T follicular helper cell (primary cell): Measurements from ENCODE around the gene ATP8A1.
"Not testable (repeated sequence)": the region's sequence is repeated elsewhere in the genome, so short reads cannot be mapped to it uniquely, and the experiment has no call there.

ENCODE experiments used
- DNase-seq: peaks from one replicate; pipeline ENCODE4 v3.0.0-alpha.2; 2020; ENCODE audit warnings: low read depth

ATP8A1 gene

GRCh38 chr4:42501624-42502401 lies 155.1 kb downstream of the ATP8A1 start:
- no peak for DNase-seq

GRCh38 chr4:42498040-42498439 lies 158.9 kb downstream of the ATP8A1 start:
- no peak for DNase-seq

- no peak for DNase-seq
These were observed 159.6 kb downstream of the ATP8A1 start for GRCh38 chr4:42497142-42497910.

DNA sequence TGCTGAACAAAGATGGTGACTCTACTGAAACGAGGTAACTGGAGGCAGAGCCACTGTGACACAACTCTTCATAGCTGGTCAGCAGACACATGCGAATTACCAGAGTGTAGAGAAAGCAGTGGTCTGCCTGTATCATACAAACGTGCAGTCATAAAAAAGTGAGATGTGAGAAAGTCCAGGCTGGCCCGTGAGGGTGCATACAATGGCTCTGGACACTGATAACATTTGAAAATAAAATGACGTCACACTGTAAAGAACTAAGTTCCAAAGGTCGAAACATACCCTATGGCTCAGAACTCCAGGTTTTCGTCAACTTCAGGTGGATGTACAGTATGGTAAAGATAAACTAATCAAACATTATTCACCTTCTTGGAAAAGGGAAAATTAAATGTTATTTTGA lies 163.9 kb downstream of the ATP8A1 start:
- DNase-seq, result no peak

DNA sequence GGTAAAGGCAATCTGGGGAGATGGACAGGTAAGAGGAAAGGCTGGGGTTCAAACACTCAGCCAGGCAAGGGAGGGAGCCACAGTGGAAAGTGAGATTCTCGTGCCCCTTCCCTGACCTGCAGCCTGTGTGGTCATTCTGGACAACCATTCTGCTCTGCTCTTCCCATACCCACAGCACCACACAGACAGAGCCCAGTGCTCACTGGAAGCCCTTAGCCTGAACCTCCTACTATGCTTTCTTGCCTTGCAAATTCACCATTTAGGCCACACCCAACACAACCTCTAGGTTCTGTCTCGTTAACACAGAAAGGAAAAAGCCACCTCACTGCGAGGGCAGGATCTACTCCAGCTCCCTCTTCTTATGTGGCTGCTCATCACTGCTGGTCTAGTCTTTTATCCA lies 166.9 kb downstream of the ATP8A1 start:
- DNase-seq, result no peak

GRCh38 chr4:42489095-42489494 lies 167.8 kb downstream of the ATP8A1 start:
- DNase-seq, result no peak

DNA sequence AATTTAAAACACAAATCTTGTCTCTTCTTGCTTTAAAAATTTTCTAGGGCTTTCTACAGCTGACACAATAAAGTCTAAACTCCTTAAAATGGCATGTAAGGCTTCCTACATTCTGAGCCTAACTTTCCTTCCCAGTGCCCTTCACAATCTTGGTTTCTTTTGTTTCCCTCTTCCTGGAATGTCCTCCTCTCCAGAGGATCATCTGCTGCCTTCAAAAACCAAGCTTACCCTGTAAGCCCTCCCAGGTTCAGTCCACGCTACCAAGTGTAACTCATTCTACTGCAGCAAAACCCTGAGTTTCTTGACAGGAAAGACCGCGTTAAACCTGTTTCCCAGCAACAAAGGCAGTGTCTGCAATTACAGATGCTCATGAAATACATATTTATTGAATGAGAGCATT lies 168.4 kb downstream of the ATP8A1 start:
- DNase-seq, result no peak

GRCh38 chr4:42488114-42488513 lies 168.8 kb downstream of the ATP8A1 start:
- no peak for DNase-seq

- no peak for DNase-seq
These were observed 169.7 kb downstream of the ATP8A1 start for GRCh38 chr4:42487230-42487629.

GRCh38 chr4:42486156-42486555 lies 170.7 kb downstream of the ATP8A1 start:
- not testable (repeated sequence) for DNase-seq

DNA sequence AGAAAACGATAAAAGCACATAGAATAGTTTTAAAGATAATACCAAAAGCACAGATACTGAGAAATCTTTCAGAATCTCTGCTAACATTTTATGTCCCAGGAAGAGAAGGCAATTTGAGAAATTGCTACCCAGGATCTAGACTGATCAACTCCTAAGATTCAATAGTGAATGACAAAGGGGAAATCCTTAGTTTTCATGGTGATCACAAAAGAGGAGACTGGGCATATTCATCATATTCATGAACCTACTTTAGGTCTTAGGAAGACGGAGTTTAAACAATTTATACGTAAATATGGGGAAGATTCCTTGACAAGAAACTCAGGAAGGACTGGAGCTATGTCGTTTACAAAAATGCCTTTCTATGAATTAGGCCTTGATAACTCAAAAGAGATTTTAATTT lies 172.3 kb downstream of the ATP8A1 start:
- no peak for DNase-seq

- DNase-seq, result no peak
These were observed 173.2 kb downstream of the ATP8A1 start for GRCh38 chr4:42483426-42484379.

DNA sequence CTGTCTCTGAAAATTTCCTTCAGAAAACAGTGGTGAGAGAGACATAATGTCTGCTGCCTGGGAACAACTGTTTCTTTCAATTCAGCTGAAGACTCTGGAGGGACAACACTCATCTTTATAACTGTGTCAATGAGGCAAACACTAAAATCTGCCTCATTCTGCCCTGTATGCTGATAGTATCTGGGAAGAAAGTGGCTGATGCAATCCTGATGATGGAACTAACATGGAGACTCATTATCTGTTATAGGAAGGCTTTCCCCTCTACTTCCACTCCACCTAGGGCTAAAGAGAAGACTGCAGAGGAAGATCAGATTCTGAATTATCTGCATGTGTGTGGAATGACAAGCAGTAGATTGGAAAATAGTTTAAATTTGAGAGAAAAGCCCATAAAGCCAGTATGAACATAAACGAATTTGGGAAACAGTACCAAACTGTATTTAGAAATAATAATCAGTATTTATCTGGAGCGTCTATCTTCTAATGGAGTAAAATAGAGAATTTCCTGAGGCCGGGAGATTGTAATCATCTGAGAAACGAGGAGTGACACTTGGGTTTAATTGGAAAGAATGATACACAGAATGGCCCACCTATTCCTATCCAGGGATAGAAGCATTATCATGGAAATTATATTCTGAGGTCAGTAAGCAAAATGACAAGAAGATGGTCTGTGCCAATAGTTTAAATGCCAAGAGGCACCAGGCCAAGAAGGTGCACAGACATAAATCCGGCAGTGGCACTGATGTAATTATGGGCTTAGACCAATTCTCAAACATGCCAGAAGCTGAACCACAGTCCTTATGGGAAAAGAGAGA lies 174.2 kb downstream of the ATP8A1 start:
- no peak for DNase-seq

- DNase-seq, result no peak
These were observed 176.2 kb downstream of the ATP8A1 start for GRCh38 chr4:42480717-42481116.

- DNase-seq, result no peak
These were observed 176.6 kb downstream of the ATP8A1 start for GRCh38 chr4:42480281-42480680.

GRCh38 chr4:42478946-42479345 lies 178.0 kb downstream of the ATP8A1 start:
- no peak for DNase-seq

GRCh38 chr4:42478509-42478908 lies 178.4 kb downstream of the ATP8A1 start:
- DNase-seq, result no peak

GRCh38 chr4:42474406-42474805 lies 182.5 kb downstream of the ATP8A1 start:
- DNase-seq, result no peak

DNA sequence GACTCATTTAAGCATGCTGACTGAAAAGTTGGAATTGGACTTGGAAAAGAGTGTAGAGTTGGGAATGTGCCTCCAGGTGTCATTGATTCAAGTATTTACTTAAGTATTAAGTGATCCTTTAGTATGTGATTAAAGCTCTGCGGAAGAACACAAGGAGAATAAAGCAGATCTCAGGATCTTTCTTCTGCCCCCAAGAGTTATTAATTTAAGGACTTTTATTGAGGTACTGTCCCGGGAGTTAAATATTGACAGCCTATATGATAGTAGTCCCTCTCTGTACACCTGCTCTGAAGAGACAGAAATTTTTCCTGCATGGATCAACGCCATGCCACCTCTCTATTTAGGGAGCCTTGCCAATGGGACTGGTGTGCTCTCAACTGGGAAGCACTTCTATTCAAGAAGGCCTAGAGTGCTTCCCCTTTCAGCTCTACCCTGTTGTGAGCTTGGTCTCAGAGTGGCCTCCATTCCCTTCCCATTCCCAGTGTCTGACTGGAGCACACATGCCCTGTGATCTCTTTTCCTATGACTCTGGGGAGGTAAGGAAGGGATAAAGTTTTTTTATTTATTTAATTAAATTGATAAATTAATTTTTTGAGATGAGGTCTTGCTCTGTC lies 183.7 kb downstream of the ATP8A1 start:
- no peak for DNase-seq

- no peak for DNase-seq
These were observed 185.0 kb downstream of the ATP8A1 start for GRCh38 chr4:42471896-42472295.

GRCh38 chr4:42470023-42470422 lies 186.9 kb downstream of the ATP8A1 start:
- DNase-seq, result no peak
